Fibroblast of villous mesenchyme (primary cell): ENCODE measurements around the gene PPP2R2D. TPM values are rescaled to one million over a fixed set of nuclear protein-coding genes. Genes with fewer than 3 reads are reported as not detected.

Experiments
- DNase-seq: peaks from one replicate; pipeline ENCODE4 v3.0.0-alpha.2; 2010; ENCODE audit warnings: low read depth
- H3K4me3 ChIP-seq: 2 replicates; pipeline ENCODE4 v1.5.1; 2011; ENCODE audit warnings: low read depth, mild to moderate bottlenecking, low read length
- total RNA-seq: library from RNA; depleted of rRNA; stranded (reverse); fragments of >200 nt; gene quantifications from 2 replicates; pipeline ENCODE4 v1.2.3, GENCODE V29; 2012
- TF ChIP-seq, protein P1 (sequence below): IDR thresholded peaks from 2 replicates; pipeline ENCODE4 v1.5.1; 2012; ENCODE audit warnings: low read depth, mild to moderate bottlenecking, low read length; ENCODE audit not compliant: insufficient read depth

PPP2R2D gene
- total RNA-seq, 1 donor, result 30.7 TPM

DNA sequence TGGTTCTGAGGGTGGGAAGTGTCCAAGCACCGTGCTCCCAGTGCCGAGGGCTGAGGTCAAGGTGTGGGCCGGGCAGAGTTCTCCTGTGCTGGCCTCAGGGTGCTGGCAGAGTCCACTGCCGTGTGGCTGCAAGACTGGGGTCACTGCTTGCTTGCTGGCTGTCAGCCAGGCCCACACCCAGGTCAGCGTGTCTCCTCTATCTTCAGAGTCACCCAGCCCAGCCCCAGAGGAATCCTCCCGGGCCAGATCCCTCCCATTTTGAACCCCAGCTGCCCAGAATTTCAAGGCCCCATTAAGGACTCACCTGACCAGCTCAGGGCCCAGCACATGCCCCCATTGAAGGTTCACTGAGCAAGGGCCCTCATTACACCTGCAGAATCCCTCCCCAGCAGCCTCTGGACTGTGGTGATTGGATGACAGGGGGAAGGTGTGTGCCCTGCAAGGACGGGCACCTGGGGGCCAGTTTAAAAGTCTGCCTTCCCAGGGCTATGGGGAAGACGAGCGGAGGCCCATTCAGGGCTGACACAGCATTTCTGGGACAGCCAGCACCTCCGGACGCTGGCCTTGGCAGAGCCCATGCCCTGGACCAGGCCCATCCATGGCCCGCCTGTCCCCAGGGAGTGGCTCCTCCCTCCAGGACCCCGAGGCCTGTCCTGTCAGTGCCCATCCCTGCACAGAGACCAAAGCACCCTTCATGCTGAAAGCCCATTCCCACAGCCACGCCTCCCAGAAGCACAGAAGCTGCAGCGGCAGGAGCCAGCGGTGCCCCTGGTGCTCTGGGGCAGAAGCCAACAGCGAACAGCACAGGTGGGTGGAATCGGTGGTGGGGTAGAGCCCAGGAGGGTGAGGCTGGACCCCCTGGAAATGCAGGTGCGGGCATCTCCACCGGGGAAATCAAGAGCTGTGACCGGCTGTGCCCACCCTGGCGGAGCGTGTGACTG is 45.1 kb upstream of the PPP2R2D start:
- no peak for DNase-seq
- TF ChIP-seq, protein P1, sequence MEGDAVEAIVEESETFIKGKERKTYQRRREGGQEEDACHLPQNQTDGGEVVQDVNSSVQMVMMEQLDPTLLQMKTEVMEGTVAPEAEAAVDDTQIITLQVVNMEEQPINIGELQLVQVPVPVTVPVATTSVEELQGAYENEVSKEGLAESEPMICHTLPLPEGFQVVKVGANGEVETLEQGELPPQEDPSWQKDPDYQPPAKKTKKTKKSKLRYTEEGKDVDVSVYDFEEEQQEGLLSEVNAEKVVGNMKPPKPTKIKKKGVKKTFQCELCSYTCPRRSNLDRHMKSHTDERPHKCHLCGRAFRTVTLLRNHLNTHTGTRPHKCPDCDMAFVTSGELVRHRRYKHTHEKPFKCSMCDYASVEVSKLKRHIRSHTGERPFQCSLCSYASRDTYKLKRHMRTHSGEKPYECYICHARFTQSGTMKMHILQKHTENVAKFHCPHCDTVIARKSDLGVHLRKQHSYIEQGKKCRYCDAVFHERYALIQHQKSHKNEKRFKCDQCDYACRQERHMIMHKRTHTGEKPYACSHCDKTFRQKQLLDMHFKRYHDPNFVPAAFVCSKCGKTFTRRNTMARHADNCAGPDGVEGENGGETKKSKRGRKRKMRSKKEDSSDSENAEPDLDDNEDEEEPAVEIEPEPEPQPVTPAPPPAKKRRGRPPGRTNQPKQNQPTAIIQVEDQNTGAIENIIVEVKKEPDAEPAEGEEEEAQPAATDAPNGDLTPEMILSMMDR, result no peak
- H3K4me3 ChIP-seq, result no peak overlapping the region

DNA sequence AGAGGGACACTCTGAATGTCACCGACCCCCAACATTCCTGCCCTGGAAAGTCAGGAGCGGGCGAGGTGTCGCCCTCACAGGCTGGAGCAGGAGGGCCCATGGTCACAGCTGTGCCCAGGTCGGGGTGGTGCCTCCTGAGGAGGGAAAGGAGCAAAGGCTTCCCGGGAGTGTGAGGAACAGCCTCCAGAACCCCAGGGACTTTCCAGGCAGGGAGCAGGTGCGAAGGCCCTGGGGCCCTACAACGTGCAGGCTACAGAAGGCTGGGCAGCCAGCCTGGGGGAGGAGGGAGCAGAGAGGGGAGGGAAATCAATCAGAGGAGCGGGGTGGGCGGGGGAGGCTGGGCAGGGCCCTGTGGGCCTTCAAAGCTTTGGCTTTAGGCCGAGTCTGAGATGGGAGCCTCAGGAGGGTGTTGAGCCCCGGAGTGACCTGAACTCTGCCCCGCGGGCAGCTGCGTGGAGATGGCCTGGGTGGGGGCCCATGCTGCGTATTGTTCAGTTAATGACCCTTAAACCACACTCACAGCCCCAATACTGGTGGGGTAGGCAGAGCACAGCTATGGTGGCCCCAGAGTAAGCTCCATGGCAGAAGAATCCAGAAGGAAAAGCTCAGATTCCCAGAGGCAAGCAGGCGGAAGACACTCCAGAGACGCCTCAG is 44.2 kb upstream of the PPP2R2D start:
- H3K4me3 ChIP-seq, result no peak overlapping the region
- TF ChIP-seq, protein P1, result no peak

DNA sequence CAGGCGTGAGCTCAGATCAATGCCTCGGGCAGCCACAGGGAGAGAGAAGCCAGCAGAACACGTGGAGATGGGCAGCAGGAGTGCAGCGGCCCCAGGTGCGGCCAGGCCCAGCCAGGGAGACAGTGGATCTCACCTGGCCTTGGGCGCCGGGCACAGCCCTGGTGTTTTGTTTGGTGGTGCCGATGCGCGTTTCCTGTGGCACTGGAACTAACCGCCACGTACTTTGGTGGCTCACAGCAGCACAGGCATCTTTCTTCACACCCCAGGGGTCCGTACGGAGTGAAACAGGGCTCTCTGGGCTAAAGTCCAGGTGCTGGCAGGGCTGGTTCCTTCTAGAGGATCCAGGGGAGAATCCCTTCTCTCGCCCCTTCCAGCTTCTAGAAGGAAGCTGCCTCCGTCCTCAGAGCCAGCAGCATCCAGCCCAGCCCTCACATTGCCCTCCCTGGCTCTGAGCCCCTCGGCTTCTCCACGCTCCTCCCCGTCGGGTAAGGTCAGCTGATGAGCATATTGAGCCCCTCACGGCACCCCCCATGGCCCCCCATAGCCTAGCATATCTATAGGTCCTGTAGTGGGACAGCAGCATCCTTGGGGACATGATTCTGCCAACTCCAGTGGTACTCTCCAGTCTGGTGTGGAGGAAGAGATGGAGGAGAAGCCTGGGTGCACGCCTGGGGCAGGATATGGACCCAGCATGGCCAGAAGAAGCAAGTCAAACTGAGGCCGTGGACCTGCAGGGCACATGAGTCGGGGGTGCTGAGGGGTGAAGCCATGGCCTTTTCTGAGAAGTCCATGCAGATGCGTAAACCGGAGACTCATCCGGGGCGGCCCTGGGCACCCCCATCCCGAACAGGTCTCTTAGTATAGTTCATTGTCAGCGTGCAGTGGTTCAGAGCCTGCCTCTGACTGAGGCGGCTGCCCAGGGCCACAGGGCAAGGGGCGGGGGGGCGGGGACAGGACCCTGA is 43.4 kb upstream of the PPP2R2D start:
- TF ChIP-seq, protein P1, result no peak
- no peak for DNase-seq
- H3K4me3 ChIP-seq, result no peak overlapping the region

More for the DNA sequence above, 44.2 kb upstream of the PPP2R2D start:
- no peak for DNase-seq

DNA sequence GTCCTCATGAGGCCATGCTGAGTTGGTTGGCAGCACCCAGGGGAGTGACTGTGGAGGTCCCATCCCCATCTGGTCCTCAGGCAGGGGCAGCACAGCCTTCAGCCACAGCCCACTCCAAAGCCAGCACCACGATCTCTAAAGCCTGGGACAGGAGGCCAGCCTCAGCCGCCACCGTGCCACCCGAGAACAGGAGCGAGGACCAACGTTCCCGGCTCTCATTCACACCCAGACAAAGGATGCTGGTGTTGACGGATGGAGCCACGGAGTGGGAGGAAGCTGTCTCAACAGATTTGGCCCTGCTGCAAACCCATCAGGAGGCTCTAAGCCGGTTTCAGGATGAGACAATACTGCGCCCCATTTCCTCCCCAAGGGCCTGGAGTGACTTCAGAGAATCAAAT is 42.7 kb upstream of the PPP2R2D start:
- no peak for DNase-seq
- TF ChIP-seq, protein P1, result no peak
- H3K4me3 ChIP-seq, result no peak overlapping the region

DNA sequence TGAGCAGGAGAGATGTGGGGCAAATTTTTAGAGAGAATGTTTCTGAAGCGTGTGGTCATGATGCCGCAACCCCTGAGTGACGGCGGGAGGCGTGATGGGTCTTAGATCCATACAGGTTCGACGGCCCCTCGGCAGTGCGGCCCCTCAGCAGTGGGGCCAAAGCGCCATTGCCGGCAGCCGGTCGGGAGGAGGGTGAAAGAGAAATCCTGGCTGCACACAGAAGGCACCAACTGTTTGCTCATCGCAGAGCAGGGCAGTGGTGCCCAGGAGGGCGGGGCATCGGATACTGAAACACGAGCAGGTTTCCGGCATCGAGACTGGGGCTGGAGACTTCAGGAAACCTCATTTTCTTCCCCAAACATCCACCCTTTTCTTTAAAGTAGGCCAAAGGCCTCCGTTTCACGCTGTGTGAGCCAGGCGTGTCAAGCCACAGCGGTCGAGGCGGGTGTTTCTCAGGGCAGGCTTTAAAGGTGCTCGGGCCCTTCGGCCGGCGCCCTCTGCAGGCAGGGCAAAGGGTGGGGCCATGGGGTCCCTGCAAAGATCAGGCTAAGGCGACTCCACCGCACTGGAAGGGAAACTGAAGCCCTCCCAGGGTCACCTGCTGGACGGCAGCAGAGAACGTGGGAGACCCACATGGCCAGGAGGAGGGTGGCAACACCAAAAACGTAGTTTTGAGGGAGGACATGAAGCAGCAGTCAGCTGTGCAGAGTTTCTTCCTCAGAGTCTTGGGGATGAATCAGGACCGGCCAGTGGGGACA is 42.0 kb upstream of the PPP2R2D start:
- no peak for DNase-seq
- H3K4me3 ChIP-seq, result no peak overlapping the region
- TF ChIP-seq, protein P1, result no peak
